ENCODE measurements around the gene CNTNAP2. TPM values are rescaled to one million over a fixed set of nuclear protein-coding genes. Genes with fewer than 3 reads are reported as not detected.

Gene CNTNAP2
- total and polyA plus RNA-seq, 9 of the 15 experiments (the other 6 are each of a cell fraction or from before 2014, with no cell fraction given), result 0.04 to 0.62 (median 0.09) TPM; not detected in 4

- Histone ChIP-seq H3K9ac (ENCODE audit: insufficient read depth in 1 of 2, low read depth in 2 of 2, low read length in 2 of 2) (no peak overlapping the region), H3K9me1 (ENCODE audit: control insufficient read depth, insufficient read depth, low read length) (no peaks in the 10 kb centered on the region), H3K79me2 (ENCODE audit: control insufficient read depth, insufficient read depth, low read length) (no peaks in the 10 kb centered on the region), H3K9me3 (replicated peaks; ENCODE audit: control insufficient read depth, insufficient read depth, low read depth, low read length) (0 out of 2 replicates have a peak, but pooled peaks cover 4% of the 10 kb centered on the region), H3K4me3 (no peak overlapping the region), H3K27me3 (ENCODE audit: control insufficient read depth in 2 of 2, insufficient read depth in 2 of 2, low read length in 2 of 2) (no peaks in the 10 kb centered on the region), H2AFZ (ENCODE audit: low read depth, low read length) (no peak overlapping the region), H4K20me1 (replicated peaks; ENCODE audit: control insufficient read depth, insufficient read depth, low read length) (no peaks in the 10 kb centered on the region), H3K36me3 (ENCODE audit: control insufficient read depth, insufficient read depth, low read length) (no peaks in the 10 kb centered on the region), H3K4me1 (replicated peaks in 1 of 2; ENCODE audit: control insufficient read depth in 2 of 2, insufficient read depth in 2 of 2, low read length in 2 of 2) (no peaks in the 10 kb centered on the region), H3K4me2 (ENCODE audit: insufficient read depth, low read length) (no peak overlapping the region), H3K27ac (ENCODE audit: extremely low read depth, low read depth, low read length) (no peak overlapping the region)
- no TSS peak for BruUV-seq (replicated peaks)
- in situ Hi-C loops (cut with MboI) (no loop called here), intact Hi-C loops (cut with micrococcal nuclease) (no loop called here)
- ATAC-seq, result no peak
- TF ChIP-seq RFX1 (IDR thresholded peaks at IDR 0.05), result no peak
- no peak for TF ChIP-seq ZNF274 (IDR thresholded peaks at IDR 0.05; ENCODE audit: borderline replicate concordance, low read depth, low read length)
- no peak for TF ChIP-seq CCNT2 (IDR thresholded peaks at IDR 0.05; ENCODE audit: borderline replicate concordance, extremely low read depth, insufficient read length, low read depth, low read length)
- no peak for TF ChIP-seq RBM17 (IDR thresholded peaks at IDR 0.05; ENCODE audit: borderline replicate concordance, low read depth, low read length)
- no peak for TF ChIP-seq JUNB (CRISPR knock-in tag; conservative IDR thresholded peaks at IDR 0.05)
- TF ChIP-seq THRA (IDR thresholded peaks at IDR 0.05), result no peak
- no peak for TF ChIP-seq POU5F1 (IDR thresholded peaks at IDR 0.05; ENCODE audit: borderline replicate concordance, low read depth, low read length, partially characterized antibody)
- TF ChIP-seq RUNX1 (IDR thresholded peaks at IDR 0.05; ENCODE audit: low read depth), result no peak
- TF ChIP-seq CXXC5 (CRISPR knock-in tag; IDR thresholded peaks at IDR 0.05), result no peak
- TF ChIP-seq TCF7 (IDR thresholded peaks at IDR 0.05; ENCODE audit: borderline replicate concordance), result no peak
- no peak for TF ChIP-seq CHD1 (IDR thresholded peaks at IDR 0.05; ENCODE audit: low read length)
- no peak for TF ChIP-seq WHSC1 (IDR thresholded peaks at IDR 0.05; ENCODE audit: low read length)
- TF ChIP-seq NKRF (IDR thresholded peaks at IDR 0.05; ENCODE audit: borderline replicate concordance), result no peak
- no peak for TF ChIP-seq JUND (IDR thresholded peaks at IDR 0.05; ENCODE audit: borderline replicate concordance, low read depth, low read length)
- TF ChIP-seq JUND (tag; IDR thresholded peaks at IDR 0.05; ENCODE audit: borderline replicate concordance, low read depth, low read length), result no peak
- TF ChIP-seq KLF1 (tag; IDR thresholded peaks at IDR 0.05), result no peak
- no peak for TF ChIP-seq POLR2AphosphoS2 (IDR thresholded peaks at IDR 0.05; ENCODE audit: low read length)
- no peak for DNase-seq (ENCODE audit: extremely low read depth in 1 of 4, low spot score in 3 of 4)
- ChIA-PET CTCF (ENCODE audit: low intra/inter-chr PET ratio) (no interaction called here), POLR2A (no interaction called here)
- no peak for FAIRE-seq
- WGBS (ENCODE audit: insufficient coverage, low coverage, missing lambda C conversion rate), result 3% methylated on average over 2 of the region's 2 CpGs
Measured at GRCh38 chr7:147774461-147774860, 1657.9 kb downstream of the CNTNAP2 start.
